ENCODE data around the gene EFCAB13.
"Not testable (repeated sequence)": the region's sequence is repeated elsewhere in the genome, so short reads cannot be mapped to it uniquely, and the experiment has no call there.

DNA sequence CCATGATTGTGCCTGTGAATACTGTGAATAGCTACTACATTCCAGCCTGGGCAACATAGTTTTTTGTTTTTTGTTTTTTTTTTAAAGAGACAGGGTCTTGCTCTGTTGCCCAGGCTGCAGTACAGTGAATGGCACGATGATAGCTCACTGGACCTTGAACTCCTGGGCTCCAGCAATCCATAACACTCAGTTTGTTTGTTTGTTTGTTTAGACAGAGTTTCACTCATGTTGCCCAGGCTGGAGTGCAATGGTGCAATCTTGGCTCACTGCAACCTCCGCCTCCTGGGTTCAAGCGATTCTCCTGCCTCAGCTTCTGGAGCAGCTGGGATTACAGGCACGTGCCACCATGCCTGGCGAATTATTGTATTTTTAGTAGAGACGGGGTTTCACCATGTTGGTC, 148.3 kb downstream of the EFCAB13 start:
- TF ChIP-seq CTCF, POLR2A (IDR thresholded peaks at IDR 0.05): not testable (repeated sequence)

Data from right lobe of liver (tissue), 4 donors.